OCI-LY7 (cell line): ENCODE results near the gene POU2AF1. TPM values are rescaled to one million over a fixed set of nuclear protein-coding genes. Genes with fewer than 3 reads are reported as not detected.

Experiments used
- BruUV-seq: library from RNA; stranded (reverse); fragments of 400-500 nt; replicated peaks from 2 replicates; lab custom pipeline; 2021; lab: Mats Ljungman, UMichigan
- CTCF ChIA-PET: fragments of 300-600 bp; sonication (Branson Sonifier 250); formaldehyde crosslinking; loops from one replicate; lab custom pipeline; 2022; ENCODE audit warnings: antibody characterized with exemption; ENCODE audit not compliant: unreplicated experiment; lab: Charles Lee
- POLR2A ChIA-PET: fragments of 300-600 bp; sonication (Branson Sonifier 250); formaldehyde crosslinking; loops from one replicate; lab custom pipeline; 2022; ENCODE audit warnings: antibody characterized with exemption; lab: Charles Lee
- DNase-seq: peaks from one replicate; pipeline ENCODE4 v3.0.0-alpha.2; 2015; ENCODE audit warnings: low spot score
- H2AFZ ChIP-seq: fragments of 200-600 bp; sonication (generic), shearing (Covaris generic); 2 replicates; pipeline ENCODE4 v1.6.1; 2014; ENCODE audit warnings: mild to moderate bottlenecking, antibody characterized with exemption, low read length, moderate library complexity
- H3K27ac ChIP-seq: fragments of 200-600 bp; sonication (generic); 2 replicates; pipeline ENCODE4 v1.5.1; 2014; ENCODE audit warnings: mixed run types, low read depth, mild to moderate bottlenecking, moderate library complexity, low read length, inconsistent platforms; ENCODE audit not compliant: poor library complexity, severe bottlenecking
- H3K36me3 ChIP-seq: fragments of 200-600 bp; sonication (generic); 2 replicates; pipeline ENCODE4 v1.6.1; 2014; ENCODE audit warnings: mild to moderate bottlenecking, antibody characterized with exemption, low read length, moderate library complexity, mixed read lengths; ENCODE audit not compliant: insufficient read depth
- H3K4me1 ChIP-seq: fragments of 200-600 bp; sonication (generic); 2 replicates; pipeline ENCODE4 v1.5.1; 2014; ENCODE audit warnings: mild to moderate bottlenecking, low read length; ENCODE audit not compliant: insufficient read depth, poor library complexity, severe bottlenecking
- H3K4me2 ChIP-seq: fragments of 200-600 bp; sonication (generic); 2 replicates; pipeline ENCODE4 v1.6.1; 2014; ENCODE audit warnings: mild to moderate bottlenecking, low read length
- H3K4me3 ChIP-seq: fragments of 200-600 bp; sonication (generic); 2 replicates; pipeline ENCODE4 v1.5.1; 2014; ENCODE audit warnings: mild to moderate bottlenecking, low read depth, low read length; ENCODE audit not compliant: poor library complexity, severe bottlenecking
- H3K79me2 ChIP-seq: fragments of 200-600 bp; sonication (generic); 2 replicates; pipeline ENCODE4 v1.6.1; 2016; ENCODE audit warnings: low read depth, mild to moderate bottlenecking, low read length, moderate library complexity, mixed read lengths; ENCODE audit not compliant: insufficient read depth
- H3K9me2 ChIP-seq: fragments of 200-600 bp; sonication (generic); 2 replicates; pipeline ENCODE4 v1.6.1; 2016; ENCODE audit warnings: mild to moderate bottlenecking, low read length, mixed read lengths; ENCODE audit not compliant: insufficient read depth
- H3K9me3 ChIP-seq: fragments of 200-600 bp; sonication (generic); 2 replicates; pipeline ENCODE4 v1.6.1; 2014; ENCODE audit warnings: mild to moderate bottlenecking, mixed run types, low read length, mixed read lengths
- H4K20me1 ChIP-seq: fragments of 200-600 bp; sonication (generic); 2 replicates; pipeline ENCODE4 v1.6.1; 2014; ENCODE audit warnings: mild to moderate bottlenecking, antibody characterized with exemption, low read length, moderate library complexity, mixed read lengths; ENCODE audit not compliant: insufficient read depth
- CTCF ChIP-seq: fragments of 200-600 bp; sonication (generic); conservative IDR thresholded peaks from 2 replicates; pipeline ENCODE4 v1.5.1; 2014; ENCODE audit warnings: mild to moderate bottlenecking, antibody characterized with exemption, low read length, moderate library complexity, mixed read lengths
- EZH2phosphoT487 ChIP-seq: fragments of 200-600 bp; sonication (generic); IDR thresholded peaks from 2 replicates; pipeline ENCODE4 v1.6.1; 2018; ENCODE audit warnings: low read depth, borderline replicate concordance, mild to moderate bottlenecking, mixed run types, antibody characterized with exemption, low read length, moderate library complexity, mixed read lengths
- intact Hi-C: fragments of 100-400 bp; cut with micrococcal nuclease; formaldehyde crosslinking; loops from one replicate; pipeline ENCODE4 v1.10.0; 2022; ENCODE audit not compliant: unreplicated experiment
- total RNA-seq, 2 experiments: library from RNA; depleted of rRNA in 1 of 2; stranded (reverse); fragments of >200 nt in 1 of 2; shearing (Covaris generic) in 1 of 2; gene quantifications; 2 replicates each; pipeline ENCODE4 v1.2.3, GENCODE V29; 2014 to 2022

Gene POU2AF1
- total RNA-seq, 2 experiments from 2014 or later = 86.1 to 285 TPM

GRCh38 chr11:111353776-111354600 lies 25.1 kb downstream of the POU2AF1 start:
- Histone ChIP-seq H3K79me2 (peaks cover 4% of the 10 kb centered on the region; the same call in 1 of the 2 replicates), H3K36me3 (peaks cover 95% of the 10 kb centered on the region), H2AFZ (no peak overlapping the region), H4K20me1 (peaks cover 6% of the 10 kb centered on the region; the same call in 1 of the 2 replicates), H3K4me3 (no peak overlapping the region), H3K4me1 (peaks cover 21% of the 10 kb centered on the region), H3K9me2 (no peaks in the 10 kb centered on the region), H3K27ac (no peak overlapping the region), H3K9me3 (no peaks in the 10 kb centered on the region), H3K4me2 (no peak overlapping the region)
- ChIA-PET CTCF (interaction anchor here (0.7 kb wide), 1 partner anchor 36 kb away, joined by 3 read pairs; no protein-coding TSS in a partner anchor), POLR2A (interaction anchor here (0.5 to 2.1 kb wide), 6 partner anchors 8 to 75 kb away, joined by 3 to 6 read pairs (median 3); partner anchors contain the start of gene POU2AF1)
- intact Hi-C loops = no loop called here
- no TSS peak for BruUV-seq
- DNase-seq = no peak
- no peak for TF ChIP-seq CTCF
- TF ChIP-seq EZH2phosphoT487 = no peak

- H3K9me2 ChIP-seq = no peaks in the 10 kb centered on the region
- H3K27ac ChIP-seq = no peak overlapping the region
- BruUV-seq = TSS peak; percentile 71
- peak; percentile 36 for DNase-seq
- H3K9me3 ChIP-seq = no peaks in the 10 kb centered on the region
- no peak overlapping the region for H2AFZ ChIP-seq
- peaks cover 86% of the 10 kb centered on the region for H3K36me3 ChIP-seq
- peaks cover 10% of the 10 kb centered on the region; the same call in 1 of the 2 replicates for H4K20me1 ChIP-seq
- TF ChIP-seq EZH2phosphoT487 (no peak), CTCF (0 out of 2 replicates have a peak, but pooled peaks have one; percentile 34)
- no peaks in the 10 kb centered on the region for H3K79me2 ChIP-seq
- peaks cover 17% of the 10 kb centered on the region for H3K4me1 ChIP-seq
- ChIA-PET POLR2A (interaction anchor here (0.7 kb wide), 1 partner anchor 71 kb away, joined by 3 read pairs; no protein-coding TSS in a partner anchor), CTCF (no interaction called here)
- no peak overlapping the region for H3K4me3 ChIP-seq
- intact Hi-C loops = no loop called here
- H3K4me2 ChIP-seq = no peak overlapping the region
Measured at GRCh38 chr11:111352935-111353710, 26.0 kb downstream of the POU2AF1 start.
